Activated CD4-positive, alpha-beta T cell treated with anti-CD3 and anti-CD28 coated beads, Interleukin-2, Interleukin-6, amounts not matched to agents 100 ng/mL and 50 ng/mL, durations not matched to agents 16 hours and 8 hours (primary cell): ENCODE results near the gene PSPC1.

Experiments
- DNase-seq: peaks from one replicate; pipeline ENCODE4 v3.0.0-alpha.2; 2020

PSPC1 gene

GRCh38 chr13:19670147-19670546 is 112.6 kb downstream of the PSPC1 start:
- DNase-seq = no peak

- DNase-seq = no peak
Measured at GRCh38 chr13:19668778-19669177, 114.0 kb downstream of the PSPC1 start.

GRCh38 chr13:19665427-19665859 is 117.3 kb downstream of the PSPC1 start:
- no peak for DNase-seq

GRCh38 chr13:19664481-19665230 is 118.1 kb downstream of the PSPC1 start:
- DNase-seq = no peak

- no peak for DNase-seq
Measured at GRCh38 chr13:19663416-19663979, 119.2 kb downstream of the PSPC1 start.

GRCh38 chr13:19661561-19661960 is 121.2 kb downstream of the PSPC1 start:
- no peak for DNase-seq

DNA sequence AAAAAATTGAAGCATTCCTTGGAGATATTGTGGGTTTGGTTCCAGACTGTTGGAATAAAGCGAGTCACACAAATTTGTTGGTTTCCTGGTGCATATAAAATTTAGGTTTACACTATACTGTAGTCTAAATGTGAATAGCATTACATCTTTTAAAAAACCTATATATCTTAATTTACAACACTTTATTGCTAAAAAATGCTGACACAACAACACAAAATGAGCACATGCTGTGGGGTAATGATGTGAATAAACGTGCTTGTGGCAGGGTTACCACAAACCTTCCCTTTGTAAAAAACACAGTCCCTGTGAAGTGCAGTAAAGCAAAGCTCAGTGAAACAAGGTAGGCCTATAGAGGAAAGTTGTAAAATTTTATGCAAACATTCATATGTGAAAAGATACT is 121.6 kb downstream of the PSPC1 start:
- DNase-seq = no peak

GRCh38 chr13:19658831-19659230 is 123.9 kb downstream of the PSPC1 start:
- DNase-seq = no peak

DNA sequence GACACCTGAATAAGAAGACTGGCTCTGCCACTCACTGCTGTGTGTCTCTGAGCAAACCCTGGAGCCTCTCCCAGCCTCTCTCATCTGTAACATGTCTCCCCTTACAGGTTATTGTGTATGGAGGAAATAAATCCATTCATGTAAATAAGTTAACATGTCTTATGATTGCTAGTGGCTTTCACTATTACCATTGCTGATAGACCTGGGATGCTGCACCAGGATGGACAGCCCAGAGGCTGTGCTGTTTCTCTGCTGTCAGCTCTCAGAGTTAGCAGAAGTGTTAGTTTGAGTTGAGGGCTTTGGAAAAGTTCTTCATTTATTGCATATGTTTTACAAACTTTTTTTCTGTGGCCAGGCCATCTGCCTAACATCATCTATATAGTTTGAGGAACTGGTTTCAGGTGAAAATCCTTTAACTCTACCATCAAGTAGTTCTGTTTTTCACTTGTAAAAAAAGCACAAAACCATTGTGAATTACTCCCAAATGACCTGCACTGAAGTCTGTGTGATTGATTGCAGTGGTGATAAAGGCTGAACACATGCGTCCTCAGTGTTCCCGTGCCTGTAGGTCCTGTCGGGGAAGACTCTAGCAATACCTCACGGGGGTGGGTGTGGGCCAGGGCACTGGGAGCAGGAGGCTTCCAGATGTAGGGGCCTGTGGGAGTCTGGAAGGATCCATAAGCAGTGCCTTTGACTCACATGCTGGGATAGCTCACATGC is 124.7 kb downstream of the PSPC1 start:
- DNase-seq = no peak
